DND-41 (cell line): ENCODE results near the gene BIRC7.

Source experiments
- ATAC-seq: fragments of 200-7000 bp; cut with Tn5 transposase; 3 replicates; pipeline ENCODE4 v1.9.1; 2021; ENCODE audit warnings: low read depth; ENCODE audit not compliant: insufficient read depth
- DNase-seq: peaks from one replicate; pipeline ENCODE4 v3.0.0-alpha.2; 2020
- H2AFZ ChIP-seq: 2 replicates; pipeline ENCODE4 v1.6.0; 2012; ENCODE audit warnings: low read depth, low read length
- H3K27ac ChIP-seq: 2 replicates; pipeline ENCODE4 v1.5.1; 2012; ENCODE audit warnings: low read length, inconsistent platforms
- H3K27me3 ChIP-seq: fragments of 200-600 bp; sonication (generic); 2 replicates; pipeline ENCODE4 v1.6.0; 2012; ENCODE audit warnings: low read length, mild to moderate bottlenecking, inconsistent platforms; ENCODE audit not compliant: insufficient read depth, poor library complexity
- H3K36me3 ChIP-seq: 2 replicates; pipeline ENCODE4 v1.5.1; 2012; ENCODE audit warnings: low read length, inconsistent platforms; ENCODE audit not compliant: insufficient read depth
- H3K4me1 ChIP-seq: 2 replicates; pipeline ENCODE4 v1.5.1; 2012; ENCODE audit warnings: mild to moderate bottlenecking, low read length; ENCODE audit not compliant: insufficient read depth
- H3K4me2 ChIP-seq: 2 replicates; pipeline ENCODE4 v1.6.0; 2012; ENCODE audit warnings: mild to moderate bottlenecking, moderate library complexity, low read length, inconsistent platforms; ENCODE audit not compliant: insufficient read depth
- H3K4me3 ChIP-seq, 2 experiments: fragments of 200-600 bp in 1 of 2; shearing (Covaris generic) in 1 of 2; 2 replicates each; pipeline ENCODE4 v1.5.1; 2012 to 2016; ENCODE audit warnings: inconsistent platforms in 2 of 2, low read length in 2 of 2, mild to moderate bottlenecking in 2 of 2, low read depth in 1 of 2, moderate library complexity in 1 of 2
- H3K79me2 ChIP-seq: 2 replicates; pipeline ENCODE4 v1.6.0; 2012; ENCODE audit warnings: low read length, inconsistent platforms; ENCODE audit not compliant: insufficient read depth
- H3K9ac ChIP-seq: 2 replicates; pipeline ENCODE4 v1.6.0; 2012; ENCODE audit warnings: low read depth, mild to moderate bottlenecking, inconsistent platforms, low read length, moderate library complexity
- H3K9me3 ChIP-seq: 2 replicates; pipeline ENCODE4 v1.5.1; 2012; ENCODE audit warnings: low read length, moderate library complexity, mild to moderate bottlenecking, inconsistent platforms; ENCODE audit not compliant: insufficient read depth, severe bottlenecking
- H4K20me1 ChIP-seq: 2 replicates; pipeline ENCODE4 v1.6.0; 2012; ENCODE audit warnings: low read length; ENCODE audit not compliant: insufficient read depth
- EZH2 ChIP-seq: IDR thresholded peaks from 3 replicates; pipeline ENCODE4 v1.6.1; 2012; ENCODE audit warnings: borderline replicate concordance, low read depth, mild to moderate bottlenecking, moderate library complexity, low read length, inconsistent platforms; ENCODE audit not compliant: severe bottlenecking
- TF ChIP-seq, protein P1 (sequence below): IDR thresholded peaks from 2 replicates; pipeline ENCODE4 v1.5.1; 2012; ENCODE audit warnings: borderline replicate concordance, low read length, moderate library complexity, mild to moderate bottlenecking; ENCODE audit not compliant: poor library complexity, severe bottlenecking; ENCODE audit errors: extremely low read depth

Gene BIRC7

DNA sequence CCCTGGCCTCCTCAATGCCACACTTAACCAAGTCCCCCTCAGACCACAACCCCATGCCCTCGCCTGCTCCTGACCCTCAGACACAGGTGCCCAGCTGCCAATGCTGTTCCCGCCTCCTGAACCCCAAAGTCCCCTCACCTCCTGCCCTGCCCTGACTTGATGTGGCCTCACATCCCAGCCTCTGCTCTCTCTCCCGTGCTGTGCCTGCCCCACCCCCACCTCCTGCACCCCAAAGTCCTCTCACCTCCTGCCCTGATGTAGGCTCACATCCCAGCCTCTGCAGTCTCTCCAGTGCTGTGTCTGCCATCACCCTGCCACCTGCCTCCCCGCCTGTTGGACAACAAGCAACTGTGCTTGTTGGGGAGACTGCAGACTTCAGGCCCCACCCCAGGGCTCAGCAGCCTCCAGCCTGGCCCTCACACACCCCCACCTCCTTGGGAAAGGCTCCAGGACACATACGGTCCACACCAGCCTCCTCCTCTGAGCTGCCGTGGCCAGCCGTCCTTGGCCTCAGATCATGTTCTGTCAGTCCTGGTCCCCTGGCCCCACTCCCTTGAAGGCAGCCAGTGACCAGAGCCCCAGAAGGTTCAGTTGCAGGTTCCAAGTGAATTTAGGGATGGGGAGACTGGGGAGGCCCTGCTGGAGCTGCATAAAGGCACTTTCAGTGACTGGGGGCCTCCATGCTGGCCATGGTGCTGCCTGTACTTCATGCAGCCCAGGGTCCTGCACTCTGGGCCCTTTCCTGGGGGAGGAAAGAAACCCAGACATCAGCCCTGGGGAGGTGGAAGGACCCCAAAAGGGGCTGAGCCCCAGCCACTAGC lies 48.2 kb upstream of the BIRC7 start:
- Histone ChIP-seq H2AFZ (no peak overlapping the region), H3K9ac (no peak overlapping the region), H3K4me3 (no peak overlapping the region), H3K4me2 (no peak overlapping the region), H3K79me2 (no peaks in the 10 kb centered on the region), H3K27me3 (no peaks in the 10 kb centered on the region), H3K27ac (no peak overlapping the region), H3K36me3 (no peaks in the 10 kb centered on the region), H4K20me1 (peaks cover 48% of the 10 kb centered on the region), H3K4me1 (peaks cover 9% of the 10 kb centered on the region), H3K9me3 (no peaks in the 10 kb centered on the region)
- TF ChIP-seq EZH2, result no peak
- TF ChIP-seq, protein P1, sequence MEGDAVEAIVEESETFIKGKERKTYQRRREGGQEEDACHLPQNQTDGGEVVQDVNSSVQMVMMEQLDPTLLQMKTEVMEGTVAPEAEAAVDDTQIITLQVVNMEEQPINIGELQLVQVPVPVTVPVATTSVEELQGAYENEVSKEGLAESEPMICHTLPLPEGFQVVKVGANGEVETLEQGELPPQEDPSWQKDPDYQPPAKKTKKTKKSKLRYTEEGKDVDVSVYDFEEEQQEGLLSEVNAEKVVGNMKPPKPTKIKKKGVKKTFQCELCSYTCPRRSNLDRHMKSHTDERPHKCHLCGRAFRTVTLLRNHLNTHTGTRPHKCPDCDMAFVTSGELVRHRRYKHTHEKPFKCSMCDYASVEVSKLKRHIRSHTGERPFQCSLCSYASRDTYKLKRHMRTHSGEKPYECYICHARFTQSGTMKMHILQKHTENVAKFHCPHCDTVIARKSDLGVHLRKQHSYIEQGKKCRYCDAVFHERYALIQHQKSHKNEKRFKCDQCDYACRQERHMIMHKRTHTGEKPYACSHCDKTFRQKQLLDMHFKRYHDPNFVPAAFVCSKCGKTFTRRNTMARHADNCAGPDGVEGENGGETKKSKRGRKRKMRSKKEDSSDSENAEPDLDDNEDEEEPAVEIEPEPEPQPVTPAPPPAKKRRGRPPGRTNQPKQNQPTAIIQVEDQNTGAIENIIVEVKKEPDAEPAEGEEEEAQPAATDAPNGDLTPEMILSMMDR, result no peak
- DNase-seq (no peak), ATAC-seq (no peak)

- no peak overlapping the region for H2AFZ ChIP-seq
- no peak overlapping the region for H3K9ac ChIP-seq
- no peaks in the 10 kb centered on the region for H3K36me3 ChIP-seq
- peaks cover 9% of the 10 kb centered on the region for H3K4me1 ChIP-seq
- TF ChIP-seq, protein P1, result no peak
- no peak for TF ChIP-seq EZH2
- ATAC-seq (no peak), DNase-seq (no peak)
- H4K20me1 ChIP-seq, result peaks cover 50% of the 10 kb centered on the region
- H3K9me3 ChIP-seq, result no peaks in the 10 kb centered on the region
- H3K79me2 ChIP-seq, result no peaks in the 10 kb centered on the region
- H3K4me2 ChIP-seq, result no peak overlapping the region
- no peak overlapping the region for H3K4me3 ChIP-seq
- no peaks in the 10 kb centered on the region for H3K27me3 ChIP-seq
- no peak overlapping the region for H3K27ac ChIP-seq
These were observed 47.6 kb upstream of the BIRC7 start for GRCh38 chr20:63188159-63188442.

- peak; percentile 77; the same call in 2 of the 3 replicates for ATAC-seq
- Histone ChIP-seq H2AFZ (no peak overlapping the region), H3K4me2 (no peak overlapping the region), H3K4me3 (no peak overlapping the region), H3K27ac (no peak overlapping the region), H3K36me3 (no peaks in the 10 kb centered on the region), H3K79me2 (no peaks in the 10 kb centered on the region), H3K27me3 (no peaks in the 10 kb centered on the region), H4K20me1 (peaks cover 47% of the 10 kb centered on the region), H3K9ac (no peak overlapping the region), H3K4me1 (peaks cover 9% of the 10 kb centered on the region), H3K9me3 (no peaks in the 10 kb centered on the region)
- DNase-seq, result no peak
- no peak for TF ChIP-seq EZH2
- TF ChIP-seq, protein P1, result no peak
These were observed 46.9 kb upstream of the BIRC7 start for GRCh38 chr20:63188641-63189321.
